NCI-H748 (cell line): ENCODE data around the gene CXCL10.

ENCODE experiments used
- DNase-seq: peaks from one replicate; lab custom pipeline; 2025; ENCODE audit not compliant: unreplicated experiment; lab: John Stamatoyannopoulos, UW

Gene CXCL10

GRCh38 chr4:75997081-75997480, 26.2 kb downstream of the CXCL10 start:
- no peak for DNase-seq

GRCh38 chr4:75995727-75996126, 27.6 kb downstream of the CXCL10 start:
- peak; percentile 66 for DNase-seq

GRCh38 chr4:75992462-75992861, 30.8 kb downstream of the CXCL10 start:
- no peak for DNase-seq

GRCh38 chr4:75989846-75990528, 33.3 kb downstream of the CXCL10 start:
- peak; percentile 23 for DNase-seq

- DNase-seq, result no peak
Measured at GRCh38 chr4:75985116-75985515, 38.2 kb downstream of the CXCL10 start.

GRCh38 chr4:75980576-75980975, 42.7 kb downstream of the CXCL10 start:
- no peak for DNase-seq

- DNase-seq, result no peak
Measured at GRCh38 chr4:75976177-75976576, 47.1 kb downstream of the CXCL10 start.

GRCh38 chr4:75973766-75974165, 49.5 kb downstream of the CXCL10 start:
- DNase-seq, result no peak
